ENCODE results near the gene RETN. TPM values are rescaled to one million over a fixed set of nuclear protein-coding genes. Genes with fewer than 3 reads are reported as not detected.

Gene RETN
- total and polyA plus RNA-seq, 2 experiments from 2014 or later, result not detected

- Histone ChIP-seq H3K27me3 (replicated peaks; ENCODE audit: insufficient read depth) (no peaks in the 10 kb centered on the region; the same call in 1 of the 2 replicates), H3K36me3 (ENCODE audit: low read depth) (no peaks in the 10 kb centered on the region), H3K9me2 (ENCODE audit: insufficient read depth) (no peaks in the 10 kb centered on the region), H3K27ac (no peak overlapping the region), H3K4me2 (ENCODE audit: unreplicated experiment) (no peak overlapping the region), H3K4me3 (no peak overlapping the region), H3K9me3 (ENCODE audit: low read depth) (no peaks in the 10 kb centered on the region), H3F3A (ENCODE audit: insufficient read depth) (no peaks in the 10 kb centered on the region), H3K79me2 (ENCODE audit: insufficient read depth) (no peaks in the 10 kb centered on the region), H4K20me1 (ENCODE audit: insufficient read depth) (no peaks in the 10 kb centered on the region), H2AFZ (no peak overlapping the region), H3K4me1 (ENCODE audit: insufficient read depth) (no peaks in the 10 kb centered on the region), H3K9ac (no peak overlapping the region)
- no peak for DNase-seq
- WGBS, 2 experiments (ENCODE audit: low coverage in 1 of 2, low lambda C conversion rate in 2 of 2, missing lambda C conversion rate in 2 of 2), result 86% methylated on average over 12 of the region's 12 CpGs
- in situ Hi-C loops (cut with MboI), result no loop called here
- TF ChIP-seq EZH2 (IDR thresholded peaks at IDR 0.05; ENCODE audit: insufficient read depth, poor library complexity, severe bottlenecking) (no peak), EZH2phosphoT487 (IDR thresholded peaks at IDR 0.05; ENCODE audit: insufficient read depth, low read depth) (no peak)
Observed at GRCh38 chr19:7701049-7701653, 32.3 kb downstream of the RETN start.

- Histone ChIP-seq H3K4me1 (ENCODE audit: insufficient read depth) (no peaks in the 10 kb centered on the region), H3K9me2 (ENCODE audit: insufficient read depth) (no peaks in the 10 kb centered on the region), H3K9ac (no peak within 1 kb of the TSS), H4K20me1 (ENCODE audit: insufficient read depth) (no peaks in the 10 kb centered on the region), H3F3A (ENCODE audit: insufficient read depth) (no peaks in the 10 kb centered on the region), H3K79me2 (ENCODE audit: insufficient read depth) (no peaks in the 10 kb centered on the region), H3K4me3 (no peak within 1 kb of the TSS), H3K9me3 (ENCODE audit: low read depth) (no peaks in the 10 kb centered on the region), H3K4me2 (ENCODE audit: unreplicated experiment) (no peak within 1 kb of the TSS), H3K27me3 (replicated peaks; ENCODE audit: insufficient read depth) (no peaks in the 10 kb centered on the region; the same call in 1 of the 2 replicates), H2AFZ (no peak within 1 kb of the TSS), H3K36me3 (ENCODE audit: low read depth) (no peaks in the 10 kb centered on the region), H3K27ac (no peak within 1 kb of the TSS)
- in situ Hi-C loops (cut with MboI), result no loop called here
- DNase-seq, result no peak
- TF ChIP-seq EZH2phosphoT487 (IDR thresholded peaks at IDR 0.05; ENCODE audit: insufficient read depth, low read depth), result no peak
- TF ChIP-seq EZH2 (IDR thresholded peaks at IDR 0.05; ENCODE audit: insufficient read depth, poor library complexity, severe bottlenecking), result no peak
- 49 to 56% methylated on average over 18 to 20 of the region's 20 CpGs for WGBS, 2 experiments (ENCODE audit: low coverage in 1 of 2, low lambda C conversion rate in 2 of 2, missing lambda C conversion rate in 2 of 2)
Observed at GRCh38 chr19:7701654-7702457, 33.0 kb downstream of the RETN start, which contains the start of gene FCER2. FCER2 (minus strand) TSS chr19:7702131; CDS start chr19:7699760, 2,371 bp downstream.

GRCh38 chr19:7703332-7703731 lies 34.5 kb downstream of the RETN start:
- Histone ChIP-seq H3K36me3 (ENCODE audit: low read depth) (no peaks in the 10 kb centered on the region), H3K4me3 (no peak overlapping the region), H2AFZ (no peak overlapping the region), H3K27ac (no peak overlapping the region), H3K9me3 (ENCODE audit: low read depth) (no peaks in the 10 kb centered on the region), H3F3A (ENCODE audit: insufficient read depth) (no peaks in the 10 kb centered on the region), H4K20me1 (ENCODE audit: insufficient read depth) (no peaks in the 10 kb centered on the region), H3K4me1 (ENCODE audit: insufficient read depth) (no peaks in the 10 kb centered on the region), H3K9me2 (ENCODE audit: insufficient read depth) (no peaks in the 10 kb centered on the region), H3K4me2 (ENCODE audit: unreplicated experiment) (no peak overlapping the region), H3K79me2 (ENCODE audit: insufficient read depth) (no peaks in the 10 kb centered on the region), H3K9ac (no peak overlapping the region), H3K27me3 (replicated peaks; ENCODE audit: insufficient read depth) (no peaks in the 10 kb centered on the region; the same call in 1 of the 2 replicates)
- TF ChIP-seq EZH2phosphoT487 (IDR thresholded peaks at IDR 0.05; ENCODE audit: insufficient read depth, low read depth) (no peak), EZH2 (IDR thresholded peaks at IDR 0.05; ENCODE audit: insufficient read depth, poor library complexity, severe bottlenecking) (no peak)
- 65 to 68% methylated on average over 5 to 8 of the region's 8 CpGs for WGBS, 2 experiments (ENCODE audit: low coverage in 1 of 2, low lambda C conversion rate in 2 of 2, missing lambda C conversion rate in 2 of 2)
- no peak for DNase-seq
- in situ Hi-C loops (cut with MboI), result no loop called here

DNA sequence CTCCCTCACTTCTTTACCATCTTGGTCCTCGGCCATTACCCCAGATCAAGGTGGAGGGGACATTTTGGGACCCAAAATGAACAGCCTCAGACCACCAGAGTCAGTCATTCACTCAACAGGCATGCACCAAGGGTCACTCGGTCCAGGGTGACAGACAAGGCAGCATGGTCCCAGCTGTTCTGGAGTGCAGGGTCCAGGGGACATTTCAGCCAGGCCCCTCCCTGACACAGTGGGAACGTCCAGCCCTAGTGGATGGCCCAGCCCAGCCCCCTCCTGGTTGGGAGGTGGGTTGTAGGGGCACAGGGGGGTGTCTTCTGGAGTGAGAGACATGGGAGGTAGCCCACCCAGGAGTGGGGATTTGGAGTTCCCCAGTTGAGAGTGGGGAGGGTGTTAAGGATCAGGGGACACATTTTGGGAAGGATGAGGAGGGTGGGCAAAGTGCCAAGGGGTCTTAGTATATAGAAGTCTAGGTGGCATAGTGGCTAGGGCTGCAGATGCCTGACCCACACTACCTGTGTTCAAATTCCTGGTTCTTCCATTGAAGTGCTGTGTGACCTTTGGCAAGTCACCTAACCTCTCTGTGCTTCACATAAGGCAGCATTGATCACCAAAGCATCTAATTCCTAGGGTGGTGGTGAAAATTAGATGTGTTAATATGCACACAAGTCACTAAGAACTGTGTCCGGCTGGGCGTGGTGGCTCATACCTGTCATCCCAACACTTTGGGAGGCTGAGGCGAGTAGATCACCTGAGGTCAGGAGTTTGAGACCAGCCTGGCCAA lies 35.6 kb downstream of the RETN start:
- Histone ChIP-seq H2AFZ (no peak overlapping the region), H3K9ac (no peak overlapping the region), H3K79me2 (ENCODE audit: insufficient read depth) (no peaks in the 10 kb centered on the region), H3K4me2 (ENCODE audit: unreplicated experiment) (no peak overlapping the region), H4K20me1 (ENCODE audit: insufficient read depth) (no peaks in the 10 kb centered on the region), H3K36me3 (ENCODE audit: low read depth) (no peaks in the 10 kb centered on the region), H3K9me3 (ENCODE audit: low read depth) (no peaks in the 10 kb centered on the region), H3K27me3 (replicated peaks; ENCODE audit: insufficient read depth) (no peaks in the 10 kb centered on the region; the same call in 1 of the 2 replicates), H3K4me1 (ENCODE audit: insufficient read depth) (no peaks in the 10 kb centered on the region), H3K4me3 (no peak overlapping the region), H3K9me2 (ENCODE audit: insufficient read depth) (no peaks in the 10 kb centered on the region), H3K27ac (no peak overlapping the region), H3F3A (ENCODE audit: insufficient read depth) (no peaks in the 10 kb centered on the region)
- 66 to 71% methylated on average over 6 of the region's 6 CpGs for WGBS, 2 experiments (ENCODE audit: low coverage in 1 of 2, low lambda C conversion rate in 2 of 2, missing lambda C conversion rate in 2 of 2)
- in situ Hi-C loops (cut with MboI), result no loop called here
- TF ChIP-seq EZH2phosphoT487 (IDR thresholded peaks at IDR 0.05; ENCODE audit: insufficient read depth, low read depth) (no peak), EZH2 (IDR thresholded peaks at IDR 0.05; ENCODE audit: insufficient read depth, poor library complexity, severe bottlenecking) (no peak)
- DNase-seq, result no peak
